K562 (cell line): ENCODE measurements around the gene THRSP. TPM values are rescaled to one million over a fixed set of nuclear protein-coding genes. Genes with fewer than 3 reads are reported as not detected.

Source experiments
- ATAC-seq: fragments of 200-7000 bp; cut with Tn5 transposase; 3 replicates; pipeline ENCODE4 v1.9.1; 2020; ENCODE audit warnings: moderate library complexity
- BruUV-seq: library from RNA; stranded (reverse); fragments of 400-500 nt; replicated peaks from 2 replicates; lab custom pipeline; 2021; lab: Mats Ljungman, UMichigan
- CTCF ChIA-PET: fragments of 300-600 bp; formaldehyde crosslinking; extraction: SDS; loops from one replicate; lab custom pipeline; 2021; ENCODE audit warnings: low intra/inter-chr PET ratio; lab: Yijun Ruan, JAX
- POLR2A ChIA-PET: fragments of 300-600, 350-650 bp; sonication (Branson Sonifier 250); formaldehyde crosslinking; extraction: SDS; loops from one replicate; lab custom pipeline; 2021; ENCODE audit warnings: antibody characterized with exemption, inconsistent platforms; lab: Yijun Ruan, JAX
- DNase-seq, 4 experiments: peaks; one replicate each; pipeline versions ENCODE4 v3.0.0 to v3.0.0-alpha.2; 2011 to 2018; ENCODE audit warnings: low spot score in 3 of 4, mixed read lengths in 3 of 4; ENCODE audit errors: extremely low read depth in 1 of 4
- FAIRE-seq: peaks from 2 replicates; lab custom pipeline; 2011; peaks lifted over from hg19 to GRCh38; lab: Jason Lieb, UNC
- H2AFZ ChIP-seq: 2 replicates; pipeline ENCODE4 v1.6.0; 2011; ENCODE audit warnings: low read depth, low read length, control low read depth, inconsistent platforms
- H3K27ac ChIP-seq: fragments of 200-600 bp; 3 replicates; pipeline ENCODE4 v1.8.0; 2011; ENCODE audit warnings: low read depth, mild to moderate bottlenecking, control low read depth, inconsistent platforms, low read length, moderate library complexity, mixed read lengths; ENCODE audit errors: extremely low read depth
- H3K27me3 ChIP-seq, 2 experiments: fragments of 300-600 bp in 1 of 2; 2 replicates in 1 of 2; 3 replicates in 1 of 2; pipeline versions ENCODE4 v1.6.0 to v1.8.0; 2011; ENCODE audit warnings: inconsistent platforms in 2 of 2, low read length in 2 of 2, mild to moderate bottlenecking in 1 of 2, mixed read lengths in 1 of 2, moderate library complexity in 1 of 2; ENCODE audit not compliant: control insufficient read depth in 2 of 2, insufficient read depth in 2 of 2
- H3K36me3 ChIP-seq: fragments of 300-600 bp; 3 replicates; pipeline ENCODE4 v1.8.0; 2011; ENCODE audit warnings: mild to moderate bottlenecking, low read length, inconsistent platforms; ENCODE audit not compliant: control insufficient read depth, insufficient read depth
- H3K4me1 ChIP-seq, 2 experiments: fragments of 200-600 bp in 1 of 2; replicated peaks in 1 of 2; 2 replicates in 1 of 2; 3 replicates in 1 of 2; pipeline versions ENCODE4 v1.5.1 to v1.8.0; 2011; ENCODE audit warnings: inconsistent platforms in 2 of 2, low read length in 2 of 2, mild to moderate bottlenecking in 1 of 2, mixed read lengths in 1 of 2, moderate library complexity in 1 of 2; ENCODE audit not compliant: control insufficient read depth in 2 of 2, insufficient read depth in 2 of 2
- H3K4me2 ChIP-seq: 2 replicates; pipeline ENCODE4 v1.6.1; 2011; ENCODE audit warnings: low read length, control low read depth, inconsistent platforms, mixed read lengths; ENCODE audit not compliant: insufficient read depth
- H3K4me3 ChIP-seq: fragments of 200-600 bp; sonication (generic), shearing (Covaris generic); 2 replicates; pipeline ENCODE4 v1.5.1; 2016; ENCODE audit warnings: control low read depth, inconsistent platforms
- H3K79me2 ChIP-seq: fragments of 200-600 bp; 3 replicates; pipeline ENCODE4 v1.8.0; 2011; ENCODE audit warnings: low read length, inconsistent platforms; ENCODE audit not compliant: control insufficient read depth, insufficient read depth
- H3K9ac ChIP-seq, 2 experiments: 2 replicates each; pipeline versions ENCODE4 v1.6.0 to v1.6.1; 2011; ENCODE audit warnings: low read depth in 2 of 2, low read length in 2 of 2, control low read depth in 1 of 2, inconsistent platforms in 1 of 2, mild to moderate bottlenecking in 1 of 2, mixed read lengths in 1 of 2; ENCODE audit not compliant: insufficient read depth in 1 of 2
- H3K9me1 ChIP-seq: one replicate; pipeline ENCODE4 v1.6.0; 2011; ENCODE audit warnings: inconsistent platforms, mild to moderate bottlenecking, low read length, moderate library complexity; ENCODE audit not compliant: control insufficient read depth, insufficient read depth
- H3K9me3 ChIP-seq: replicated peaks from 2 replicates; pipeline ENCODE4 v1.5.1; 2011; ENCODE audit warnings: low read depth, low read length, inconsistent platforms; ENCODE audit not compliant: control insufficient read depth, insufficient read depth
- H4K20me1 ChIP-seq: replicated peaks from 2 replicates; pipeline ENCODE4 v1.6.1; 2011; ENCODE audit warnings: low read length, inconsistent platforms, mixed read lengths; ENCODE audit not compliant: control insufficient read depth, insufficient read depth
- BRCA1 ChIP-seq, 2 experiments: fragments of 450-650 bp in 1 of 2; sonication (generic) in 1 of 2; formaldehyde crosslinking in 1 of 2; IDR thresholded peaks; 2 replicates each; pipeline versions ENCODE4 v1.5.0 to v1.6.1; 2017 to 2020; ENCODE audit warnings: mild to moderate bottlenecking in 1 of 2, missing genetic modification reagents in 1 of 2
- CEBPZ ChIP-seq: fragments of 150-350 bp; IDR thresholded peaks from 2 replicates; pipeline ENCODE4 v1.6.1; 2014; ENCODE audit warnings: low read depth, mild to moderate bottlenecking, low read length, borderline replicate concordance
- DPF2 ChIP-seq: fragments of 450-650 bp; IDR thresholded peaks from 2 replicates; pipeline ENCODE4 v1.6.1; 2016
- ELK1 ChIP-seq: sonication (generic); formaldehyde crosslinking; IDR thresholded peaks from 2 replicates; pipeline ENCODE4 v1.8.1; 2022; ENCODE audit warnings: missing genetic modification reagents
- MAX ChIP-seq: sonication (generic); formaldehyde crosslinking; IDR thresholded peaks from 2 replicates; pipeline ENCODE4 v1.9.0; 2022; ENCODE audit warnings: mild to moderate bottlenecking, missing genetic modification reagents
- MED1 ChIP-seq: sonication (generic); formaldehyde crosslinking; IDR thresholded peaks from 2 replicates; pipeline ENCODE4 v1.8.1; 2023; ENCODE audit warnings: missing genetic modification reagents, borderline replicate concordance
- PATZ1 ChIP-seq: fragments of 250-450 bp; sonication (Bioruptor Pico); IDR thresholded peaks from 2 replicates; pipeline ENCODE4 v1.5.0; 2020; ENCODE audit warnings: mild to moderate bottlenecking, borderline replicate concordance
- PTBP1 ChIP-seq: fragments of 200-400 bp; formaldehyde crosslinking; IDR thresholded peaks from 2 replicates; pipeline ENCODE4 v1.6.1; 2017; ENCODE audit warnings: low read depth, low read length
- RAD51 ChIP-seq: fragments of 450-650 bp; IDR thresholded peaks from 2 replicates; pipeline ENCODE4 v1.7.1; 2016; ENCODE audit warnings: low read depth, mild to moderate bottlenecking, borderline replicate concordance
- RBM22 ChIP-seq: fragments of 200-400 bp; formaldehyde crosslinking; IDR thresholded peaks from 2 replicates; pipeline ENCODE4 v1.6.1; 2018; ENCODE audit warnings: low read length, low read depth; ENCODE audit not compliant: poor library complexity, severe bottlenecking
- RBM39 ChIP-seq: fragments of 200-400 bp; formaldehyde crosslinking; optimal IDR thresholded peaks from 2 replicates; pipeline ENCODE3; 2018; ENCODE audit warnings: low read depth, low read length
- ZHX1 ChIP-seq: fragments of 150-350 bp; conservative IDR thresholded peaks from 2 replicates; pipeline ENCODE4 v1.6.1; 2014; ENCODE audit warnings: low read length
- ZNF384 ChIP-seq: IDR thresholded peaks from 2 replicates; pipeline ENCODE4 v1.6.1; 2012; ENCODE audit warnings: low read depth, low read length, improper control_type of control experiment
- WGBS: fragments of 100-300 bp; shearing (Covaris generic); methylation state at CpG from one replicate; pipeline ENCODE4 v1.1.6; 2016; ENCODE audit warnings: low coverage, mixed read lengths; ENCODE audit not compliant: insufficient coverage; ENCODE audit errors: missing lambda C conversion rate; 5-methylcytosine and 5-hydroxymethylcytosine counted together
- in situ Hi-C: fragments of 300-500 bp; cut with MboI; formaldehyde crosslinking; loops from 4 replicates; pipeline ENCODE4 v1.15.0; 2018; ENCODE audit warnings: inconsistent platforms, mixed read lengths
- intact Hi-C: fragments of 100-400 bp; cut with micrococcal nuclease; formaldehyde crosslinking; loops from 2 replicates; pipeline ENCODE4 v1.14.2; 2022
- polyA plus RNA-seq, 8 experiments: library from polyadenylated mRNA; depleted of rRNA in 4 of 8; stranded (reverse) in 5 of 8; unstranded in 3 of 8; fragments of >200 nt; fragmentation: Nextera tagmentation in 2 of 8; fragmentation: Illumina TruSeq in 1 of 8; extraction: Ambion mirVana in 2 of 8; extraction: Trizol in 1 of 8; gene quantifications; 2 replicates each; pipeline versions ENCODE4 v1.2.1 to v1.2.3, GENCODE V29; 2011 to 2014; ENCODE audit warnings: inconsistent platforms in 1 of 8, missing spikeins in 1 of 8
- total RNA-seq, 7 experiments: library from RNA; depleted of rRNA in 6 of 7; stranded (reverse); fragments of >200 nt in 6 of 7; fragmentation: Illumina TruSeq in 2 of 7; extraction: Trizol in 2 of 7; gene quantifications; 2 replicates each; pipeline versions ENCODE4 v1.2.1 to v1.2.3, GENCODE V29; 2011 to 2021; ENCODE audit warnings: low replicate concordance in 1 of 7

Gene THRSP
- total and polyA plus RNA-seq, 9 of the 15 experiments (the other 6 are each of a cell fraction or from before 2014, with no cell fraction given) = 0.23 to 0.56 (median 0.31) TPM; not detected in 2

- DNase-seq (no peak), ATAC-seq (no peak), FAIRE-seq (no peak)
- Histone ChIP-seq H2AFZ (no peak overlapping the region), H3K27me3 (no peaks in the 10 kb centered on the region), H3K79me2 (no peaks in the 10 kb centered on the region), H3K4me2 (no peak overlapping the region), H3K4me1 (no peaks in the 10 kb centered on the region), H3K4me3 (no peak overlapping the region), H3K9ac (no peak overlapping the region), H3K9me3 (no peaks in the 10 kb centered on the region), H3K27ac (no peak overlapping the region), H3K36me3 (peaks cover 60% of the 10 kb centered on the region), H3K9me1 (no peaks in the 10 kb centered on the region), H4K20me1 (no peaks in the 10 kb centered on the region)
- intact Hi-C loops (no loop called here), in situ Hi-C loops (no loop called here)
- ChIA-PET CTCF (no interaction called here), POLR2A (interaction anchor here (0.9 kb wide), 1 partner anchor 10 kb away, joined by 4 read pairs; no protein-coding TSS in a partner anchor)
- BruUV-seq = no TSS peak
- WGBS = 76% methylated on average over 2 of the region's 2 CpGs
- TF ChIP-seq MAX (CRISPR knock-in tag) (no peak), ELK1 (CRISPR knock-in tag) (no peak), ZNF384 (no peak), RBM22 (no peak), RAD51 (no peak), PATZ1 (CRISPR knock-in tag) (no peak), RBM39 (no peak), PTBP1 (no peak), ZHX1 (no peak), BRCA1 (IDR thresholded peaks at IDR 0.05) (no peak), BRCA1 (CRISPR knock-in tag; IDR thresholded peaks at IDR 0.05) (no peak), MED1 (CRISPR knock-in tag) (no peak), CEBPZ (no peak), DPF2 (no peak)
These were observed 47.2 kb downstream of the THRSP start for GRCh38 chr11:78110830-78111229.
